ENCODE data around the gene CEP20.

CEP20 gene

GRCh38 chr16:15825750-15826305, 62.6 kb downstream of the CEP20 start:
- DNase-seq (ENCODE audit: low spot score), result no peak
- Mint-ChIP-seq H3K36me3 (ENCODE audit: low read depth) (no peaks in the 10 kb centered on the region), H3K9me3 (no peaks in the 10 kb centered on the region), H3K27ac (no peak overlapping the region), H3K27me3 (ENCODE audit: low read depth) (peaks cover 3% of the 10 kb centered on the region), H3K4me1 (ENCODE audit: low read depth) (no peaks in the 10 kb centered on the region), H3K4me3 (no peak overlapping the region)

GRCh38 chr16:15822957-15823356, 65.4 kb downstream of the CEP20 start:
- no peaks in the 10 kb centered on the region for H3K9me3 Mint-ChIP-seq
- no peak for DNase-seq (ENCODE audit: low spot score)
- H3K27me3 Mint-ChIP-seq (ENCODE audit: low read depth), result no peaks in the 10 kb centered on the region
- no peaks in the 10 kb centered on the region for H3K36me3 Mint-ChIP-seq (ENCODE audit: low read depth)
- H3K27ac Mint-ChIP-seq, result no peak overlapping the region
- H3K4me1 Mint-ChIP-seq (ENCODE audit: low read depth), result no peaks in the 10 kb centered on the region
- no peak overlapping the region for H3K4me3 Mint-ChIP-seq

- no peak for DNase-seq (ENCODE audit: low spot score)
- Mint-ChIP-seq H3K9me3 (peaks cover 9% of the 10 kb centered on the region), H3K27ac (no peak overlapping the region), H3K27me3 (ENCODE audit: low read depth) (peaks cover 3% of the 10 kb centered on the region), H3K4me1 (ENCODE audit: low read depth) (no peaks in the 10 kb centered on the region), H3K4me3 (no peak overlapping the region), H3K36me3 (ENCODE audit: low read depth) (peaks cover 3% of the 10 kb centered on the region)
Measured at GRCh38 chr16:15820837-15821236, 67.6 kb downstream of the CEP20 start.

GRCh38 chr16:15819046-15819445, 69.4 kb downstream of the CEP20 start:
- DNase-seq (ENCODE audit: low spot score), result no peak
- Mint-ChIP-seq H3K27me3 (ENCODE audit: low read depth) (peaks cover 6% of the 10 kb centered on the region), H3K4me3 (no peak overlapping the region), H3K4me1 (ENCODE audit: low read depth) (no peaks in the 10 kb centered on the region), H3K36me3 (ENCODE audit: low read depth) (peaks cover 3% of the 10 kb centered on the region), H3K27ac (no peak overlapping the region), H3K9me3 (peaks cover 17% of the 10 kb centered on the region)

GRCh38 chr16:15817446-15817845, 71.0 kb downstream of the CEP20 start:
- H3K4me3 Mint-ChIP-seq, result no peak overlapping the region
- H3K27me3 Mint-ChIP-seq (ENCODE audit: low read depth), result peaks cover 6% of the 10 kb centered on the region
- H3K36me3 Mint-ChIP-seq (ENCODE audit: low read depth), result peaks cover 3% of the 10 kb centered on the region
- peaks cover 17% of the 10 kb centered on the region for H3K9me3 Mint-ChIP-seq
- no peak overlapping the region for H3K27ac Mint-ChIP-seq
- no peak for DNase-seq (ENCODE audit: low spot score)
- H3K4me1 Mint-ChIP-seq (ENCODE audit: low read depth), result no peaks in the 10 kb centered on the region

GRCh38 chr16:15816228-15816627, 72.2 kb downstream of the CEP20 start:
- no peak overlapping the region for H3K27ac Mint-ChIP-seq
- peaks cover 3% of the 10 kb centered on the region for H3K36me3 Mint-ChIP-seq (ENCODE audit: low read depth)
- DNase-seq (ENCODE audit: low spot score), result no peak
- H3K4me1 Mint-ChIP-seq (ENCODE audit: low read depth), result no peaks in the 10 kb centered on the region
- peaks cover 10% of the 10 kb centered on the region for H3K27me3 Mint-ChIP-seq (ENCODE audit: low read depth)
- H3K9me3 Mint-ChIP-seq, result peaks cover 17% of the 10 kb centered on the region
- H3K4me3 Mint-ChIP-seq, result no peak overlapping the region
